A549 (cell line): ENCODE results near the gene PARD3B. TPM values are rescaled to one million over a fixed set of nuclear protein-coding genes. Genes with fewer than 3 reads are reported as not detected.

Source experiments
- ATAC-seq, 2 experiments: fragments of 200-7000 bp in 1 of 2; fragments of >200 bp in 1 of 2; cut with Nextera tagmentation in 1 of 2; cut with Tn5 transposase in 1 of 2; 3 replicates each; pipeline versions ENCODE4 v1.8.0 to v1.9.1; 2018 to 2020; ENCODE audit warnings: mild to moderate bottlenecking in 1 of 2, moderate library complexity in 1 of 2
- CTCF ChIA-PET: fragments of 300-600 bp; sonication (Branson Sonifier 250); formaldehyde crosslinking; extraction: SDS; loops from one replicate; lab custom pipeline; 2021; ENCODE audit warnings: antibody characterized with exemption, inconsistent platforms; lab: Yijun Ruan, JAX
- POLR2A ChIA-PET: fragments of 350-600 bp; formaldehyde crosslinking; extraction: SDS; loops from one replicate; lab custom pipeline; 2021; ENCODE audit warnings: antibody characterized with exemption, inconsistent platforms; lab: Yijun Ruan, JAX
- DNase-seq, 2 experiments: peaks; one replicate each; pipeline versions ENCODE4 v3.0.0 to v3.0.0-alpha.2; 2011 to 2016; ENCODE audit warnings: low read depth in 1 of 2, low spot score in 1 of 2
- FAIRE-seq: peaks from 2 replicates; lab custom pipeline; 2011; peaks lifted over from hg19 to GRCh38; lab: Jason Lieb, UNC
- H3K27ac ChIP-seq, 2 experiments: fragments of >200 bp; sonication (Bioruptor Twin); formaldehyde crosslinking; 3 replicates each; pipeline ENCODE4 v1.5.1; 2016 to 2017
- H3K4me1 ChIP-seq: fragments of >200 bp; sonication (Bioruptor Twin); formaldehyde crosslinking; 3 replicates; pipeline ENCODE4 v1.6.1; 2016
- H3K4me2 ChIP-seq: fragments of >200 bp; sonication (Bioruptor Twin); formaldehyde crosslinking; 3 replicates; pipeline ENCODE4 v1.6.1; 2016
- H3K4me3 ChIP-seq: fragments of >200 bp; sonication (Bioruptor Twin); formaldehyde crosslinking; 3 replicates; pipeline ENCODE4 v1.5.1; 2016
- H3K9me3 ChIP-seq: fragments of >200 bp; sonication (Bioruptor Twin); formaldehyde crosslinking; 3 replicates; pipeline ENCODE4 v1.6.1; 2016
- BCL3 ChIP-seq: fragments of >200 bp; sonication (Bioruptor Twin); formaldehyde crosslinking; IDR thresholded peaks from 3 replicates; pipeline ENCODE4 v1.6.1; 2016
- BHLHE40 ChIP-seq: IDR thresholded peaks from 2 replicates; pipeline ENCODE4 v1.6.1; 2012; ENCODE audit warnings: low read depth, low read length, inconsistent platforms
- CBX2 ChIP-seq: fragments of 200-600 bp; sonication (generic); IDR thresholded peaks from 2 replicates; pipeline ENCODE4 v1.6.1; 2016; ENCODE audit warnings: low read depth, mild to moderate bottlenecking, borderline replicate concordance
- CBX8 ChIP-seq: fragments of 200-600 bp; sonication (generic); IDR thresholded peaks from 2 replicates; pipeline ENCODE4 v1.6.1; 2016
- CEBPB ChIP-seq, 2 experiments: fragments of >200 bp in 1 of 2; sonication (Bioruptor Twin) in 1 of 2; formaldehyde crosslinking in 1 of 2; IDR thresholded peaks; 2 replicates each; pipeline ENCODE4 v1.6.1; 2012 to 2016
- CHD2 ChIP-seq: fragments of 150-350 bp; IDR thresholded peaks from 2 replicates; pipeline ENCODE4 v1.6.1; 2014; ENCODE audit warnings: low read length; ENCODE audit not compliant: partially characterized antibody
- EHF ChIP-seq: fragments of 250-450 bp; sonication (Bioruptor Pico); IDR thresholded peaks from 2 replicates; pipeline ENCODE4 v1.5.0; 2020; ENCODE audit warnings: mild to moderate bottlenecking
- EHMT2 ChIP-seq: fragments of 200-600 bp; sonication (generic); IDR thresholded peaks from 2 replicates; pipeline ENCODE4 v1.6.1; 2016; ENCODE audit warnings: antibody characterized with exemption, low read depth, mild to moderate bottlenecking, moderate library complexity
- ELK1 ChIP-seq: fragments of 150-350 bp; IDR thresholded peaks from 2 replicates; pipeline ENCODE4 v1.6.1; 2014; ENCODE audit warnings: low read depth, mild to moderate bottlenecking, low read length
- EP300 ChIP-seq, 2 experiments: fragments of >200 bp; sonication (Bioruptor Twin); formaldehyde crosslinking; IDR thresholded peaks; 2 replicates in 1 of 2; 3 replicates in 1 of 2; pipeline ENCODE4 v1.6.1; 2016 to 2017
- ESRRA ChIP-seq: fragments of 150-350 bp; IDR thresholded peaks from 2 replicates; pipeline ENCODE4 v1.6.1; 2014; ENCODE audit warnings: mild to moderate bottlenecking, low read length, borderline replicate concordance
- FOSB ChIP-seq: fragments of 250-450 bp; sonication (Bioruptor Pico); IDR thresholded peaks from 2 replicates; pipeline ENCODE4 v1.5.0; 2020; ENCODE audit warnings: mild to moderate bottlenecking, moderate library complexity
- FOXS1 ChIP-seq: fragments of 250-450 bp; sonication (Bioruptor Pico); IDR thresholded peaks from 2 replicates; pipeline ENCODE4 v1.5.0; 2020; ENCODE audit warnings: mild to moderate bottlenecking, moderate library complexity
- GATA3 ChIP-seq: IDR thresholded peaks from 2 replicates; pipeline ENCODE4 v1.6.1; 2012; ENCODE audit warnings: borderline replicate concordance
- HDAC2 ChIP-seq: fragments of 200-600 bp; sonication (generic); IDR thresholded peaks from 2 replicates; pipeline ENCODE4 v1.6.1; 2016
- HES2 ChIP-seq: fragments of >200 bp; sonication (Bioruptor Twin); formaldehyde crosslinking; IDR thresholded peaks from 2 replicates; pipeline ENCODE4 v1.6.1; 2016
- HOXA7 ChIP-seq: fragments of 250-450 bp; sonication (Bioruptor Pico); IDR thresholded peaks from 2 replicates; pipeline ENCODE4 v1.5.0; 2020; ENCODE audit warnings: mild to moderate bottlenecking, moderate library complexity
- HOXB13 ChIP-seq: fragments of 250-450 bp; sonication (Bioruptor Pico); IDR thresholded peaks from 2 replicates; pipeline ENCODE4 v1.5.0; 2020; ENCODE audit warnings: low read depth, mild to moderate bottlenecking, moderate library complexity
- JUN ChIP-seq, 2 experiments: fragments of >200 bp; sonication (Bioruptor Twin); formaldehyde crosslinking; IDR thresholded peaks; 2 replicates in 1 of 2; 3 replicates in 1 of 2; pipeline ENCODE4 v1.6.1; 2016 to 2017
- JUNB ChIP-seq: fragments of >200 bp; sonication (Bioruptor Twin); formaldehyde crosslinking; IDR thresholded peaks from 2 replicates; pipeline ENCODE4 v1.6.1; 2016
- KDM5A ChIP-seq: fragments of 200-600 bp; sonication (generic); IDR thresholded peaks from 2 replicates; pipeline ENCODE4 v1.6.1; 2016; ENCODE audit warnings: antibody characterized with exemption, mild to moderate bottlenecking
- MAFK ChIP-seq: fragments of 450-650 bp; IDR thresholded peaks from 2 replicates; pipeline ENCODE4 v1.6.1; 2014; ENCODE audit not compliant: partially characterized antibody
- MAX ChIP-seq: IDR thresholded peaks from 2 replicates; pipeline ENCODE4 v1.6.1; 2012
- NPAS2 ChIP-seq: fragments of 250-450 bp; sonication (Bioruptor Pico); IDR thresholded peaks from 2 replicates; pipeline ENCODE4 v1.8.0; 2022; ENCODE audit warnings: mild to moderate bottlenecking, moderate library complexity, borderline replicate concordance
- POLR2A ChIP-seq: IDR thresholded peaks from 2 replicates; pipeline ENCODE4 v1.6.1; 2012; ENCODE audit warnings: mild to moderate bottlenecking, low read length
- POLR2AphosphoS2 ChIP-seq: conservative IDR thresholded peaks from 2 replicates; pipeline ENCODE4 v1.6.1; 2012; ENCODE audit warnings: low read length, improper control_type of control experiment, inconsistent platforms
- RAD21 ChIP-seq, 2 experiments: fragments of >200 bp in 1 of 2; sonication (Bioruptor Twin) in 1 of 2; formaldehyde crosslinking in 1 of 2; IDR thresholded peaks in 1 of 2; conservative IDR thresholded peaks in 1 of 2; 2 replicates in 1 of 2; 3 replicates in 1 of 2; pipeline ENCODE4 v1.6.1; 2012 to 2018; ENCODE audit warnings: inconsistent platforms in 1 of 2
- REST ChIP-seq: fragments of 200-600 bp; sonication (generic); IDR thresholded peaks from 2 replicates; pipeline ENCODE4 v1.6.1; 2016; ENCODE audit warnings: antibody characterized with exemption, mild to moderate bottlenecking, moderate library complexity
- RNF2 ChIP-seq: fragments of 200-600 bp; sonication (generic); IDR thresholded peaks from 2 replicates; pipeline ENCODE4 v1.6.1; 2016; ENCODE audit warnings: low read depth, mild to moderate bottlenecking, antibody characterized with exemption, moderate library complexity, borderline replicate concordance
- SMC3 ChIP-seq: fragments of >200 bp; sonication (Bioruptor Twin); formaldehyde crosslinking; IDR thresholded peaks from 3 replicates; pipeline ENCODE4 v1.6.1; 2018; ENCODE audit warnings: inconsistent platforms
- SREBF2 ChIP-seq: fragments of 450-650 bp; IDR thresholded peaks from 2 replicates; pipeline ENCODE4 v1.6.1; 2014; ENCODE audit warnings: mild to moderate bottlenecking, moderate library complexity
- TP53 ChIP-seq: fragments of 250-450 bp; sonication (Bioruptor Pico); IDR thresholded peaks from 2 replicates; pipeline ENCODE4 v1.5.0; 2021; ENCODE audit warnings: mild to moderate bottlenecking, moderate library complexity
- ZFP36 ChIP-seq: fragments of 450-650 bp; IDR thresholded peaks from 2 replicates; pipeline ENCODE4 v1.6.1; 2014; ENCODE audit warnings: borderline replicate concordance; ENCODE audit not compliant: partially characterized antibody
- WGBS: methylation state at CpG from one replicate; pipeline ENCODE4 v1.1.6; 2017; ENCODE audit errors: missing lambda C conversion rate; 5-methylcytosine and 5-hydroxymethylcytosine counted together
- polyA plus RNA-seq, 4 experiments: library from polyadenylated mRNA; depleted of rRNA in 3 of 4; stranded (reverse); fragments of >200 nt; fragmentation: RNase III in 1 of 4; extraction: RNeasy Plus Mini Kit Qiagen cat#74134 plus additional on column Dnase treatment in 1 of 4; gene quantifications; 2 replicates in 3 of 4; 3 replicates in 1 of 4; pipeline ENCODE4 v1.2.3, GENCODE V29; 2011 to 2017

PARD3B gene
- polyA plus RNA-seq, 2 of the 4 experiments (the other 2 are of a cell fraction), result 1.2 to 2.4 TPM

- TF ChIP-seq ELK1, result no peak
- TF ChIP-seq CEBPB (IDR thresholded peaks at IDR 0.05), result no peak
- TF ChIP-seq GATA3, result no peak
- TF ChIP-seq POLR2AphosphoS2, result no peak
- TF ChIP-seq, all 56 proteins: peak for 0
These were observed 625.1 kb downstream of the PARD3B start (continued) for GRCh38 chr2:205170399-205170798.

- Histone ChIP-seq H3K9me3 (no peaks in the 10 kb centered on the region), H3K4me3 (no peak overlapping the region), H3K27ac (no peak overlapping the region), H3K4me2 (no peak overlapping the region), H3K4me1 (no peaks in the 10 kb centered on the region)
- FAIRE-seq, result no peak
- no peak for DNase-seq
- 71% methylated on average over 4 of the region's 4 CpGs for WGBS
- CTCF ChIA-PET, result no interaction called here
- no peak for TF ChIP-seq POLR2A
- TF ChIP-seq FOXS1 (CRISPR knock-in tag), result no peak
- TF ChIP-seq HOXB13 (CRISPR knock-in tag), result no peak
- no peak for TF ChIP-seq JUNB
- no peak for TF ChIP-seq RAD21 (conservative IDR thresholded peaks at IDR 0.05 in 1 of 2, IDR thresholded peaks at IDR 0.05 in 1 of 2)
- TF ChIP-seq JUN (IDR thresholded peaks at IDR 0.05), result no peak
- TF ChIP-seq ESRRA, result no peak
- no peak for TF ChIP-seq REST
- TF ChIP-seq POLR2AphosphoS2, result no peak
- no peak for TF ChIP-seq MAFK
- TF ChIP-seq EHF (CRISPR knock-in tag), result no peak
- no peak for TF ChIP-seq CEBPB (IDR thresholded peaks at IDR 0.05)
- TF ChIP-seq FOSB, result no peak
- no peak for TF ChIP-seq BHLHE40
- TF ChIP-seq SREBF2, result no peak
- no peak for TF ChIP-seq HDAC2
- no peak for TF ChIP-seq GATA3
- no peak for TF ChIP-seq CBX2
- no peak for ATAC-seq
- POLR2A ChIA-PET, result no interaction called here
These were observed 626.1 kb downstream of the PARD3B start for GRCh38 chr2:205171261-205171940.

GRCh38 chr2:205175831-205176230, 630.6 kb downstream of the PARD3B start:
- CTCF ChIA-PET, result no interaction called here
- H3K4me1 ChIP-seq, result no peaks in the 10 kb centered on the region
- FAIRE-seq, result no peak
- no peak for TF ChIP-seq TP53 (CRISPR knock-in tag)
- no peak for TF ChIP-seq HOXA7
- TF ChIP-seq SMC3, result no peak
- no peak for TF ChIP-seq EHMT2
- no peak for TF ChIP-seq FOSB
- TF ChIP-seq RNF2, result no peak
- no peak for TF ChIP-seq JUN (IDR thresholded peaks at IDR 0.05)
- TF ChIP-seq ZFP36, result no peak
- no peak for TF ChIP-seq EP300 (IDR thresholded peaks at IDR 0.05)
- no peak for TF ChIP-seq CBX8
- no peak for TF ChIP-seq NPAS2 (CRISPR knock-in tag)
- no peak for TF ChIP-seq KDM5A
- no peak for TF ChIP-seq HES2
- no peak for TF ChIP-seq CHD2
- TF ChIP-seq MAX, result no peak
- TF ChIP-seq CBX2, result no peak
- TF ChIP-seq BCL3, result no peak
- TF ChIP-seq, all 56 proteins: peak for 0
- no peaks in the 10 kb centered on the region for H3K9me3 ChIP-seq
- H3K4me3 ChIP-seq, result no peak overlapping the region
- H3K27ac ChIP-seq, result no peak overlapping the region
- ATAC-seq (no peak), DNase-seq (no peak)
- POLR2A ChIA-PET, result no interaction called here
- H3K4me2 ChIP-seq, result no peak overlapping the region
- 70% methylated on average over 4 of the region's 4 CpGs for WGBS
